Measurements from ENCODE around the gene UFC1.

DNA sequence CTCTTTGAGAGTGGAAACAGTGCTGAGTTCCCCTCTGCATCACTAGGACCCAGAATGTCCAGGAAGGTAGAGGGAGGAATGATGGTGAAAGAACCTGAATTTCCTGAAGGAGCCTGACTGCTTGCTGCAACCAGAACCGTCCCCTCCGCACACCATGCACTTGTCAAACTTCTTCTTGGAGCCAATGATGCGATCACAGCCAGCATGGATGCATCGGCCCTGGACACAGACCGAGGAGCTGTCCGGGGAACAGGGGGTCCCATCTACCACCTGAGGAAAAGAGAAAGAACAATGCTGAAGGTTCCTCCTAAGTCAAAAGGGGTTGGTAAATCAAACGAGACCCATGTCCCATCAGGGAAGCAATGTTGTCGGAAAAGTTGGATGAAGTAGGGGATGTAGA lies 38.2 kb downstream of the UFC1 start:
- TF ChIP-seq, protein P1, sequence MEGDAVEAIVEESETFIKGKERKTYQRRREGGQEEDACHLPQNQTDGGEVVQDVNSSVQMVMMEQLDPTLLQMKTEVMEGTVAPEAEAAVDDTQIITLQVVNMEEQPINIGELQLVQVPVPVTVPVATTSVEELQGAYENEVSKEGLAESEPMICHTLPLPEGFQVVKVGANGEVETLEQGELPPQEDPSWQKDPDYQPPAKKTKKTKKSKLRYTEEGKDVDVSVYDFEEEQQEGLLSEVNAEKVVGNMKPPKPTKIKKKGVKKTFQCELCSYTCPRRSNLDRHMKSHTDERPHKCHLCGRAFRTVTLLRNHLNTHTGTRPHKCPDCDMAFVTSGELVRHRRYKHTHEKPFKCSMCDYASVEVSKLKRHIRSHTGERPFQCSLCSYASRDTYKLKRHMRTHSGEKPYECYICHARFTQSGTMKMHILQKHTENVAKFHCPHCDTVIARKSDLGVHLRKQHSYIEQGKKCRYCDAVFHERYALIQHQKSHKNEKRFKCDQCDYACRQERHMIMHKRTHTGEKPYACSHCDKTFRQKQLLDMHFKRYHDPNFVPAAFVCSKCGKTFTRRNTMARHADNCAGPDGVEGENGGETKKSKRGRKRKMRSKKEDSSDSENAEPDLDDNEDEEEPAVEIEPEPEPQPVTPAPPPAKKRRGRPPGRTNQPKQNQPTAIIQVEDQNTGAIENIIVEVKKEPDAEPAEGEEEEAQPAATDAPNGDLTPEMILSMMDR (IDR thresholded peaks at IDR 0.05): no peak
- no peak for TF ChIP-seq POLR2A (IDR thresholded peaks at IDR 0.05)

All from esophagus squamous epithelium (tissue), 4 donors.